ENCODE results near the gene TENM3.

Gene TENM3

GRCh38 chr4:182846036-182846435 lies 602.8 kb downstream of the TENM3 start:
- Histone ChIP-seq H3K36me3 (ENCODE audit: control insufficient read depth in 2 of 2, insufficient read depth in 2 of 2, low read length in 2 of 2) (no peaks in the 10 kb centered on the region), H3K27me3 (ENCODE audit: control insufficient read depth in 1 of 2, insufficient read depth in 2 of 2, low read length in 2 of 2) (no peaks in the 10 kb centered on the region), H3K4me1 (ENCODE audit: control insufficient read depth, insufficient read depth, low read length) (no peaks in the 10 kb centered on the region), H3K4me3 (ENCODE audit: low read length in 2 of 2) (no peak overlapping the region), H3K9ac (ENCODE audit: low read length in 2 of 2) (no peak overlapping the region), H3K27ac (ENCODE audit: low read length) (no peak overlapping the region), H3K9me3 (ENCODE audit: control insufficient read depth in 2 of 2, low read length in 2 of 2) (no peaks in the 10 kb centered on the region)

GRCh38 chr4:182847576-182848450 lies 604.6 kb downstream of the TENM3 start:
- peaks cover 0 to 3% of the 10 kb centered on the region in 2 donors for H3K9me3 ChIP-seq (ENCODE audit: control insufficient read depth in 2 of 2, low read length in 2 of 2)
- H3K4me3 ChIP-seq (ENCODE audit: low read length in 2 of 2), result no peak overlapping the region
- no peak overlapping the region for H3K27ac ChIP-seq (ENCODE audit: low read length)
- H3K9ac ChIP-seq (ENCODE audit: low read length in 2 of 2), result no peak overlapping the region
- no peaks in the 10 kb centered on the region for H3K36me3 ChIP-seq (ENCODE audit: control insufficient read depth in 2 of 2, insufficient read depth in 2 of 2, low read length in 2 of 2)
- H3K27me3 ChIP-seq (ENCODE audit: control insufficient read depth in 1 of 2, insufficient read depth in 2 of 2, low read length in 2 of 2), result no peaks in the 10 kb centered on the region
- no peaks in the 10 kb centered on the region for H3K4me1 ChIP-seq (ENCODE audit: control insufficient read depth, insufficient read depth, low read length)

GRCh38 chr4:182848685-182849084 lies 605.5 kb downstream of the TENM3 start:
- H3K9ac ChIP-seq (ENCODE audit: low read length in 2 of 2), result no peak overlapping the region
- H3K4me1 ChIP-seq (ENCODE audit: control insufficient read depth, insufficient read depth, low read length), result no peaks in the 10 kb centered on the region
- no peak overlapping the region for H3K27ac ChIP-seq (ENCODE audit: low read length)

More at GRCh38 chr4:182848685-182849084, 605.5 kb downstream of the TENM3 start:
- H3K36me3 ChIP-seq (ENCODE audit: control insufficient read depth in 2 of 2, insufficient read depth in 2 of 2, low read length in 2 of 2), result no peaks in the 10 kb centered on the region
- H3K9me3 ChIP-seq (ENCODE audit: control insufficient read depth in 2 of 2, low read length in 2 of 2), result peaks cover 0 to 12% of the 10 kb centered on the region in 2 donors
- no peak overlapping the region for H3K4me3 ChIP-seq (ENCODE audit: low read length in 2 of 2)
- H3K27me3 ChIP-seq (ENCODE audit: control insufficient read depth in 1 of 2, insufficient read depth in 2 of 2, low read length in 2 of 2), result no peaks in the 10 kb centered on the region
